GM18907 (cell line): ENCODE results near the gene UBN2.
"Not testable (repeated sequence)": the region's sequence is repeated elsewhere in the genome, so short reads cannot be mapped to it uniquely, and the experiment has no call there.

ENCODE experiments used
- ATAC-seq: cut with Tn5 transposase; IDR thresholded peaks from one replicate; pipeline ENCODE4 v1.9.1; 2021; ENCODE audit warnings: mild to moderate bottlenecking, moderate library complexity; ENCODE audit not compliant: unreplicated experiment

UBN2 gene

GRCh38 chr7:139230774-139231512 is at the start of gene UBN2:
UBN2 (plus strand) TSS chr7:139231237; CDS start chr7:139231485, 248 bp downstream.
- peak; percentile 97 for ATAC-seq

DNA sequence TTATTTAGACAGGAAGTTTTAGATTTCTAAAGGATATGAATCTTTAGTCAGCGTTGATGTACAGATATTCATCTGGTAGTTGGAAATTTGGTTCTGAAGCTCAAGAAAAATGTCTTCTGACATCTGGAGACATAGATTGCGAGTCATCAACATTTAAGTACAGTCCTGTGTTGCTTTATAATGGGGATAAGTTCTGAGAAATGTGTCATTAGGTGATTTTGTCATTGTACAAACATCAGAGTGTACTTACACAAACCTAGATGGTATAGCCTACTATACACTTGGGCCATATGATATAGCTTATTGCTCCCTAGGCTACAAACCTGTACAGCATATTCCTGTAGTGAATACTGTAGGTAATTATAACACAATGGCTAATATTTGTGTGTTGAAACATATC is 49.6 kb upstream of the UBN2 start:
- no peak for ATAC-seq

DNA sequence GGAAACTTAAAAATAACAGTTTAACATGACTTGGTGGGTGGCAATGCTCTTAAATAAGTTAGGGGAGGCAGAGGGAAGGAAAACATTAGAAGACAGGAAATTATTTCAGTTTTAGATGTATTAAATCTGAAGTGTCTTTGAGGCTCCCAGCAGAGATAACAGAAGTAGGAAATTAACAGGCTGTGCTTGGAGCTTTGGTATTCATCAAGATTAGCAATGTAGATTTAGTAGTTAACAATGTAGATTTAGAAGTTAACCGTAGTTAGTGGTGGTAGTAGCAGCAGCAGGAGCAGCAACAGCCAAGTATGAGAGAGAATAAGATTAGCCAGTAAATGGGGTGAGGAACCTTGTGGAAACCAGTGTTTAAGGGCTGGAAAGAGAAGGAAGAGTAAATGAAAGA is 48.7 kb upstream of the UBN2 start:
- no peak for ATAC-seq

GRCh38 chr7:139183251-139183650 is 47.8 kb upstream of the UBN2 start:
- no peak for ATAC-seq

DNA sequence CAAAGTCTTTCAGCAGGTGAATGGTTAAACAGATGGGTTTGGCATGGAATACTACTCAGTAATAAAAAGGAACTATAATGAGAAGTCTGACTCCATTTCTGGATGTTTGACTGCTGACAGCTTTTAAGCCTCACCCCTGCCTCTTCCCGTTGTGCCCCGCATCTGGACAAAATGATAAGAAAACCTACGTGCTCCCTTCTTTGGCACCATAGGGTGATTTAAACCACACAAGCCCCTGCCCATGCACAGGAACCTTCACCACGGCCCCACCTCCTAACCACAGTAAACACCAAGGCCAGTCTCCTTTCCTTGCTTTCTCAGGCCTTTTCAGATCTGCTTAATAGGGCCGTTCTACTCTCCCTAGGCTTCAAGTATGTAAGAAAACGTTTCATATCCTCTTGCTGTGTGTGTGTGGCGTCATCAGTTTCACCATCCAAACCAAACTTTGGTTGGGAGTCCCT is 47.1 kb upstream of the UBN2 start:
- ATAC-seq = no peak

DNA sequence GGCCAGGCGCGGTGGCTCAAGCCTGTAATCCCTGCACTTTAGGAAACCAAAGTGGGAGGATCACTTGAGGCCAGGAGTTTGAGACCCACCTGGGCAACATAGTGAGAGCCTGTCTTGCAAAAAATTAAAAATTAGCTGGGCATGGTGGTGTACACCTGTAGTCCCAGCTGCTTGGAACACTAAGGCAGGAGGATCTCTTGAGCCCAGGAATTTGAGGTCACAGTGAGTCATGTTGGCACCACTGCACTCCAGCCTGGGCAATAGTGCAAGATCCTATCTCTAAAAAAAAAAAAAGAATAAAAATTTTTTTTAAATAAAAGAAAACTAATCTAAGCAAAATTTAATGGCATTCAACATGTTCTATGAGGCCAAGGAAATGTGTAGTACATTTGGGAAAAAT is 44.9 kb upstream of the UBN2 start:
- no peak for ATAC-seq

GRCh38 chr7:139189357-139189756 is 41.7 kb upstream of the UBN2 start:
- no peak for ATAC-seq

GRCh38 chr7:139192014-139192706 is 38.9 kb upstream of the UBN2 start:
- ATAC-seq = no peak

GRCh38 chr7:139200382-139200781 is 30.7 kb upstream of the UBN2 start:
- ATAC-seq = no peak

DNA sequence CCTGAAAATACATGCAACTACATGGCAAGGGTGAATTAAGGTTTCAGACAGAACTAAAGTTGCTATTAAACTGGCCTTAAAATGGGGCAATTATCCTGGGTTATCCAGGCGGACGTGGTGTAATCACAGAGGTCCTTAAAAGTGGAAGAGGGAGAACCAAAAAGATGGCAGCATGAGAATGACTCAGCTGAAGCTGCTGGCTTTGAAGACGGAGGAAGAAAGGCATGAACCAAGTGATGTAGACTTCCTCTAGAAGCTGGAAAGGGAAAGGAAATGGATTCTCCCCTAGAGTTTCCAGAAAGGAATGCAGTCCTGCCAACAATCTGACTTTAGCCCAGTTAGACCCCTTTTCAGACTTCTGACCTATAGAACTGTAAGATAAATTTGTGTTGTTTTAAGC is 27.0 kb upstream of the UBN2 start:
- no peak for ATAC-seq

- ATAC-seq = no peak
These were observed 25.2 kb upstream of the UBN2 start for GRCh38 chr7:139205843-139206242.

- ATAC-seq = no peak
These were observed 18.9 kb upstream of the UBN2 start for GRCh38 chr7:139212133-139212532.

- ATAC-seq = not testable (repeated sequence)
These were observed 17.5 kb upstream of the UBN2 start for GRCh38 chr7:139213489-139213888.

GRCh38 chr7:139218173-139218572 is 12.9 kb upstream of the UBN2 start:
- ATAC-seq = no peak

- no peak for ATAC-seq
These were observed 6.8 kb upstream of the UBN2 start for GRCh38 chr7:139224219-139224618.

- ATAC-seq = not testable (repeated sequence)
These were observed 6.2 kb upstream of the UBN2 start for GRCh38 chr7:139224836-139225235.

DNA sequence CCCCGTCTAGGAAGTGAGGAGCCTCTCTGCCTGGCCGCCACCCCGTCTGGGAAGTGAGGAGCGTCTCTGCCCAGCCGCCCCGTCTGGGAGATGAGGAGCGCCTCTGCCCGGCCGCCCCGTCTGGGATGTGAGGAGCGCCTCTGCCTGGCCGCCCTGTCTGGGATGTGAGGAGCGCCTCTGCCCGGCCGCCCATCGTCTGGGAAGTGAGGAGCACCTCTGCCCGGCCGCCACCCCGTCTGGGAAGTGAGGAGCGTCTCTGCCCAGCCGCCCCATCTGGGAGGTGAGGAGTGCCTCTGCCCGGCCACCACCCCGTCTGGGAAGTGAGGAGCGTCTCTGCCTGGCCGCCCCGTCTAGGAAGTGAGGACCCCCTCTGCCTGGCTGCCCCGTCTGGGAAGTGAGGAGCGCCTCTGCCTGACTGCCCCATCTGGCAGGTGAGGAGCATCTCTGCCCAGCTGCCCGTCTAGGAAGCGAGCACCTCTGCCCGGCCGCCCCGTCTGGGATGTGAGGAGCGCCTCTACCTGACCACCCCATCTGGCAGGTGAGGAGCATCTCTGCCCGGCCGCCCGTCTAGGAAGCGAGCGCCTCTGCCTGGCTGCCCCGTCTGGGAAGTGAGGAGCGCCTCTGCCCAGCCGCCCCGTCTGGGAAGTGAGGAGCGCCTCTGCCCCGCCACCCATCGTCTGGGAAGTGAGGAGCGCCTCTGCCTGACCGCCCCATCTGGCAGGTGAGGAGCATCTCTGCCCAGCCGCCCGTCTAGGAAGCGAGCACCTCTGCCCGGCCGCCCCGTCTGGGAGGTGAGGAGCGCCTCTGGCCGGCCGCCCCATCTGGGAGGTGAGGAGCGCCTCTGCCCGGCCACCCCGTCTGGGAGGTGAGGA is 5.5 kb upstream of the UBN2 start:
- ATAC-seq = not testable (repeated sequence)

DNA sequence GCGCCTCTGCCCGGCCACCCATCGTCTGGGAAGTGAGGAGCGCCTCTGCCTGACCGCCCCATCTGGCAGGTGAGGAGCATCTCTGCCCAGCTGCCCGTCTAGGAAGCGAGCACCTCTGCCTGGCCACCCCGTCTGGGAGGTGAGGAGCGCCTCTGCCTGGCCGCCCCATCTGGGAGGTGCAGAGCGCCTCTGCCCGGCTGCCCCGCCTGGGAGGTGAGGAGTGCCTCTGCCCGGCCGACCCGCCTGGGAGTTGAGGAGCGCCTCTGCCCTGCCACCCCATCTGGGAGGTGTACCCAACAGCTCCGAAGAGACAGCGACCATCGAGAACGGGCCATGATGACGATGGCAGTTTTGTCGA is 4.9 kb upstream of the UBN2 start:
- ATAC-seq = not testable (repeated sequence)

DNA sequence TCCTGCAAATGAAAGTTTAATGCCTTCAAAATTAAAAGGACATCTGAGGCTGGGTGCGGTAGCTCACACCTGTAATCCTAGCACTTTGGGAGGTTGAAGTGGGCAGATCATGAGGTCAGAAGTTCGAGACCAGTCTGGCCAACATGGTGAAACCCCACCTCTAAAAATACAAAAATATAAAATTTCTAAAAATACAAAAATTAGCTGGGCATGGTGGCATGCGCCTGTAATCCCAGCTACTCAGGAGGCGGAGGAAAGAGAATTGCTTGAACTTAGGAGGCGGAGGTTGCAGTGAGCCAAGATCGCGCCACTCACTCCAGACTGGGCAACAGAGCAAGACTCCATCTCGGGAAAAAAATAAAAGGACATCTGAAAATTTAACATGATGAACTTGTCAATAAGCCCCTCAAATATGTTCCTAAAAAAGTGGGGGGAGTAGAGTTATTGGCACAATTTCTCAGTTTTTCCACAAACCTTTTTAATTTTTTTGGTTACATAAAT is 4.0 kb upstream of the UBN2 start:
- not testable (repeated sequence) for ATAC-seq

DNA sequence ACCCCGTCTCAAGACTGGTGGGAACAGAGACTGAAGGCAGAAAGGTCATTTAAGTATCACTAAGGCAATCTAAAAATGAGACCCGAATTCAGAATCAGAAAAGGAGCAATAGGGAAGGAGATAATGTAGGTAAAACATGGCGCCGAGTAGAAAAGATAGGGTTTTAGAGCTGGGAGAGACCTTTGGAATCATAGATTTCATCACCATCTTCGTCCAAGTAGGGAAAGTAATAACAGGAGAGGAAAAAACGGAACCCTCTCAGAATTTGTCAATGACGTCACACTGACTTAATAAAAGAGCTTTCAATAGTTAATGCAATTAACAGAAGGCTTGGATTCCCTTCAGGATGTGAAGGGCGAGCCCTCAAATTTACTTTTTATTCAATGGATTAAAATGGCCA is 1.0 kb upstream of the UBN2 start:
- ATAC-seq = no peak

DNA sequence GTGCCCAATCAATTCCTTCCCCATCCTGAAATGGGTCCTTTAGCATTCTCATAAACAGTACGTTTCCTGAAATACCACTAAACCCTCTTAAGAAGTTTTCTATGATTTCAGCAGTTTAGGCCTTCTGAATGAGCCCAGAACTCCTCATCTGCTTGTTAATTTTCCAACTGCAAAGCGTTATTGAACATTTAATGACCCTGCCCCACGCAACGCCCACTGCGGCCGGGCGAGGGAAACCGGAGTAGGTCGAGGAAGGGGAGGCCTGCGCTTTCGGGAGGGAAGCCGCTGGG is 608 bp upstream of the UBN2 start:
- no peak for ATAC-seq
